Measurements from ENCODE around the gene PNLDC1. TPM values are rescaled to one million over a fixed set of nuclear protein-coding genes. Genes with fewer than 3 reads are reported as not detected.
A peak's percentile ranks its signal among the peaks of the same experiment; 100 is the strongest.
"Not testable (repeated sequence)": the region's sequence is repeated elsewhere in the genome, so short reads cannot be mapped to it uniquely, and the experiment has no call there.

The PNLDC1 gene
- total and polyA plus RNA-seq, 5 donors: 0.24 to 0.43 (median 0.31) TPM; not detected in 2

DNA sequence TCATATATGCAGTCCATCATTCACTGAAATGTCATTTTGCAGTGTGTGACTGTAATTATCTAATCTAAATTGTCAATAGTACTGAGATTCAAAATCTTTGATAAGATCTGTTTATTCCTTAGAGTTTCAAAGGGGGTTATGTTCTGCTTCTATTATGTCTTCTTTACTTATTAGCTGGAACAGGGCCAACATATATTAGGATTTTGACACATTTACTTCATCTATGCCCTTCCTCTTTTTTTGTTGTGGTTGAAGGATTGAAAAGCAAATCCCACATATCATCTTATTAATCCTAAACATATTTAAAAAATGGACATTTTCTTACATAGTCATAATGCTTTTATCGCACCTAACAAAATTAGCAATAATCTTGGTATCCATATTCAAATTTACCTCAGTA, 60.4 kb downstream of the PNLDC1 start:
- ATAC-seq: no peak
- no peak overlapping the region for H3K27ac ChIP-seq (ENCODE audit: low read length)
- H3K27me3 ChIP-seq (ENCODE audit: control insufficient read depth, insufficient read depth): no peaks in the 10 kb centered on the region
- intact Hi-C loops (cut with DNase I): loop anchor here in 3 of 4 donors (5.0 to 10.0 kb wide), 6 partner anchors 82 to 674 kb away; no protein-coding TSS in a partner anchor
- 95% methylated on average over 1 of the region's 1 CpG for WGBS
- H3K4me3 ChIP-seq (ENCODE audit: low read length): no peak overlapping the region
- H3K9me3 ChIP-seq (ENCODE audit: control insufficient read depth, low read length): no peaks in the 10 kb centered on the region
- no peaks in the 10 kb centered on the region for H3K4me1 ChIP-seq (ENCODE audit: control insufficient read depth, insufficient read depth, low read length)
- DNase-seq: no peak

DNA sequence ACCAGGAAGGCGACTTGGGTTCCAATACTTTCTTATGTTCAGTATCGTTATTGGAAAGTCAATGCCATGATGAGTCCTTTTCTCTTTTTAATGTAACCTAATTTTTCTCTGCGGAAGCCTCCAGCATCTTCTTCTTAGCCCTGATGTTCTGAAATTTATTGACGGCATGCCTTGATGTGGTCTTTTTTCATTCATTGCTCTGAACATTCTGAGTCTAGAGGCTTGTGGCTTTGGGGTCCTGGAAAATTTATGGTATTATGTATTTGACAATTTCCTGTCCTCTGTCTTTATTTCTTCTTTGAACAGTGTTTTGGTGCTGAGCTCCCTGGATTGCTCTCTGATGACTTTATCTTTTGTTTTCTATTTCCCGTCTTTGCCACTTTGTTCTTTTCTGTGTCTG, 62.0 kb downstream of the PNLDC1 start:
- intact Hi-C loops (cut with DNase I): loop anchor here in 3 of 4 donors (5.0 to 10.0 kb wide), 6 partner anchors 80 to 673 kb away; no protein-coding TSS in a partner anchor
- no peaks in the 10 kb centered on the region for H3K4me1 ChIP-seq (ENCODE audit: control insufficient read depth, insufficient read depth, low read length)
- no peak for DNase-seq
- no peaks in the 10 kb centered on the region for H3K9me3 ChIP-seq (ENCODE audit: control insufficient read depth, low read length)
- no peak overlapping the region for H3K4me3 ChIP-seq (ENCODE audit: low read length)
- no peak overlapping the region for H3K27ac ChIP-seq (ENCODE audit: low read length)
- H3K27me3 ChIP-seq (ENCODE audit: control insufficient read depth, insufficient read depth): no peaks in the 10 kb centered on the region
- 73% methylated on average over 5 of the region's 5 CpGs for WGBS
- no peak for ATAC-seq

DNA sequence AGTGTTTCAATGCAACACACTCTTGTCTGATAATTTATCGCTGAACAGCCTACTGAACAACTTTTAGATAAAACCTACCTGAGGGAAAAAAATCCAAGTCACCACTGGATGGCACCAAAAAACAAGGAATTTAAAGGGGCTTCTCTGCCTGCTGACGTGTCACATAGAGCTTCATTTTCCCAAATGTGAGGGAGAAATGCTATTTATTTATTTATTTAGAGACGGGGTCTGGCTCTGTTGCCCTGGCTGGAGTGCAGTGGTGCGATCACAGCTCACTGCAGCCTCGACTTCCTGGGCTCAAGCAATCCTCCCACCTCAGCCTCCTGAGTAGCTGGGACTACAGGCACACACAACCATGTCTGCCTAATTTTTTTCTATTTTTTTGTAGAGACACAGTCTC, 63.3 kb downstream of the PNLDC1 start:
- 22% methylated on average over 5 of the region's 5 CpGs for WGBS
- not testable (repeated sequence) for H3K4me1 ChIP-seq (ENCODE audit: control insufficient read depth, insufficient read depth, low read length); H3K27me3 ChIP-seq (ENCODE audit: control insufficient read depth, insufficient read depth); H3K9me3 ChIP-seq (ENCODE audit: control insufficient read depth, low read length); H3K4me3 ChIP-seq (ENCODE audit: low read length); DNase-seq; H3K27ac ChIP-seq (ENCODE audit: low read length)
- intact Hi-C loops (cut with DNase I): loop anchor here in 3 of 4 donors (5.0 to 10.0 kb wide), 6 partner anchors 79 to 671 kb away; no protein-coding TSS in a partner anchor
- peak; percentile 64 to 69 for ATAC-seq

DNA sequence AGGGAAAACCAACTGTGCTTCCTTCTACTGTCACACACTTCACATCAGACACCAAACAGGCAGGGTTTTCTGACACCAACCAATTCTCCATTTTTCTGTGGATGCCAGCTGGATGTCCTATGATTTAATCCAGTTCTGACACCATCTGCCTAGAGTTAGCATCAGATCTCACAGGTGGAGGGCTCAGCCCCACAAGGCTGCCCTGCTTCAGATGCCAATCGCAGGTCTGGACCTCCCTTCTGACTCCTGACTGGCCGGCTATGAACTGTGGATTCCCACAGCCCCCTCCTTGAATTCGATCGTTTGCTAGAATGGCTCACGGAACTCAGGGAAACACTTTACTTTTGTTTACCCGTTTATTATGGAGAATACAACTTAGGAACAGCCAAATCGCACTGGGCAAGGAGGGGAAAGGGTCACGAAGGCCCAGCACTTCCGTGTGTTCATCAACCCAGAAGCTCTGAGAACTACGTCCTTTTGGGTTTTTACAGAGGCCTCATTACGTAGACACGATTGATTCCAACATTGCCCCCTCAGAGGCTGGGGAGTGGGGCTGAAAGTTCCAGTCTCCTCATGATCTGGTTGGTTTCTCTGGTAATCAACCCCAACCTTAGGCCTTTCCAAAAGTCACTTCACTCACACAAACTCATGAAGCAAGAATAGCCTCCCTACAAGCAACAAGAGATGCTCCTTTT, 65.3 kb downstream of the PNLDC1 start:
- DNase-seq (no peak), ATAC-seq (no peak)
- intact Hi-C loops (cut with DNase I): loop anchor here in 2 of 4 donors (10.0 kb wide), 3 partner anchors 79 to 669 kb away; no protein-coding TSS in a partner anchor
- WGBS: 89% methylated on average over 12 of the region's 12 CpGs
- Histone ChIP-seq H3K9me3 (ENCODE audit: control insufficient read depth, low read length) (no peaks in the 10 kb centered on the region), H3K4me3 (ENCODE audit: low read length) (no peak overlapping the region), H3K27me3 (ENCODE audit: control insufficient read depth, insufficient read depth) (no peaks in the 10 kb centered on the region), H3K4me1 (ENCODE audit: control insufficient read depth, insufficient read depth, low read length) (no peaks in the 10 kb centered on the region), H3K27ac (ENCODE audit: low read length) (no peak overlapping the region)

DNA sequence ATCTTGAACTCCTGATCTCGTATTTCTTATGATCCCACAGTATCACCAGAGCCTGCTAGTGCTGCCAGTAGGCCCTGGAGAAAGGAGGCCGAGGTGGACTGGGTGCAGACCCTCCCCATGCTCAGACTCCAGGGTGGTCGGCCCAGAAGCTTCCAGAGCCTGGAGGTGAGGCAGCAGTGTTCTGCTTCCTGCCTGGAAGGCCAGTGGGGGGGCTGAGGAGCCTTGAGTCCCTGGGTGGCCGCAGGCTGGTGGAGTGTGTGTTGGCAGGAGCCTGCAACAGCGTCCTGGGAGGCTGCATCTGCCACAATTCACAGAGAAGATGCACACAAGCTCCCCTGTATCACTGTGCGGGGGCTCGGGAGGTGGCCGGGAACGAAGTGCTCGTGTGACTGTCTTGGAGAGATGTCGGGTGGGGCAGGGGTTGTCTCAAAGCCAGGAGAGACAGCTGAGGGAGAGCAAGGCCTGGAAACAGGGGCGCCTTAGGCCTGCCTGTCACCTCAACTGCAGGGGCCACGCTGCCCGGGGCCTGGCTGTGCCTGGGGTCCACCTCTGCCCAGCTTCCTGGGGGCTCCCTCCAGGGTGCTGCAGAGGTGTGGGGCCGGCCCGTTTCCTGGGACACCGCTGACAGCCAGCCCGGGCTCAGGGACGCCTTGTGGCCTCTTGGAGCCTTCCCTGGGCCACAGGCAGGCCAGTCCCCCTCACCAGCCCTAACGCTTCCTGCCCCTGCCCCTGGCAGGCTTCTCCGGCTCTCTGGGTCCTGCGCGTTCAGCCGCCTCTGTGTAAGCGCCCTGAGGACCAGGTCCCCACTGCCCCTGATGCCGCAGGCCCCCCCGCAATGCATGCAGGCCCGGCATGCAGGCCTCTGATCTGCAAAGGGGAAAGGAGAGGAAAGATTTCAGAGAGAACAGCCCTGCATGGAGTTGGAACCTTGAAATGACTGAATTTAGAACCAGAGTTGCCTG, 66.5 kb downstream of the PNLDC1 start:
- H3K27me3 ChIP-seq (ENCODE audit: control insufficient read depth, insufficient read depth): no peaks in the 10 kb centered on the region
- H3K4me1 ChIP-seq (ENCODE audit: control insufficient read depth, insufficient read depth, low read length): no peaks in the 10 kb centered on the region
- intact Hi-C loops (cut with DNase I): loop anchor here in 2 of 4 donors (10.0 kb wide), 3 partner anchors 78 to 668 kb away; no protein-coding TSS in a partner anchor
- no peak overlapping the region for H3K27ac ChIP-seq (ENCODE audit: low read length)
- 89% methylated on average over 28 of the region's 28 CpGs for WGBS
- H3K9me3 ChIP-seq (ENCODE audit: control insufficient read depth, low read length): no peaks in the 10 kb centered on the region
- H3K4me3 ChIP-seq (ENCODE audit: low read length): no peak overlapping the region
- ATAC-seq (peak; percentile 26 to 48), DNase-seq (no peak)

Other genes starting within 250 kb of the PNLDC1 start
- 100 to 1,000 TPM; 542 to 606 (median 589) TPM for gene SOD2, start 107.0 kb upstream of the PNLDC1 start, total RNA-seq
- gene SOD2, start 107.0 kb upstream of the PNLDC1 start, polyA plus RNA-seq: 341 TPM
- 10 to 100 TPM; 52.0 to 61.0 (median 56.5) TPM for gene WTAP, start 72.8 kb upstream of the PNLDC1 start, total RNA-seq
- 46.1 TPM for gene WTAP, start 72.8 kb upstream of the PNLDC1 start, polyA plus RNA-seq
- 1 to 10 TPM; 4.7 to 7.9 (median 5.1) TPM for gene ACAT2, start 38.2 kb upstream of the PNLDC1 start, total RNA-seq
- 6.0 TPM for gene ACAT2, start 38.2 kb upstream of the PNLDC1 start, polyA plus RNA-seq
- gene TCP1, start 10.7 kb upstream of the PNLDC1 start, total RNA-seq: 100 to 1,000 TPM; 134 to 161 (median 145) TPM
- 123 TPM for gene TCP1, start 10.7 kb upstream of the PNLDC1 start, polyA plus RNA-seq
- gene MRPL18, start 9.8 kb upstream of the PNLDC1 start, total RNA-seq: 10 to 100 TPM; 56.7 to 67.7 (median 63.5) TPM
- gene MRPL18, start 9.8 kb upstream of the PNLDC1 start, polyA plus RNA-seq: 107 TPM
- gene MAS1, start 90.7 kb downstream of the PNLDC1 start, total RNA-seq: under 1 TPM in 2 of 4 donors, not detected in 2; 0.03 to 0.06 TPM
- gene MAS1, start 90.7 kb downstream of the PNLDC1 start, polyA plus RNA-seq: 0.02 TPM
- gene IGF2R, start 168.8 kb downstream of the PNLDC1 start, total RNA-seq: 10 to 100 TPM; 41.4 to 48.9 (median 46.6) TPM
- 19.6 TPM for gene IGF2R, start 168.8 kb downstream of the PNLDC1 start, polyA plus RNA-seq